SK-N-SH treated with all-trans-retinoic acid at 6 μM for 48 hours (cell line): ENCODE results near the gene SYNPO2.

Source experiments
- ATAC-seq: fragments of 200-7000 bp; cut with Tn5 transposase; 3 replicates; pipeline ENCODE4 v1.9.1; 2020; ENCODE audit warnings: mild to moderate bottlenecking, moderate library complexity
- ARNTL ChIP-seq: fragments of 450-650 bp; formaldehyde crosslinking; IDR thresholded peaks from 2 replicates; pipeline ENCODE4 v1.5.0; 2020; ENCODE audit warnings: low read depth, mild to moderate bottlenecking, moderate library complexity, borderline replicate concordance
- BACH2 ChIP-seq: fragments of 250-450 bp; sonication (Bioruptor Pico); IDR thresholded peaks from 2 replicates; pipeline ENCODE4 v1.9.0; 2021; ENCODE audit warnings: mild to moderate bottlenecking, borderline replicate concordance
- CSDC2 ChIP-seq: fragments of 250-450 bp; sonication (Bioruptor Pico); IDR thresholded peaks from 2 replicates; pipeline ENCODE4 v1.5.0; 2020; ENCODE audit warnings: mild to moderate bottlenecking, moderate library complexity
- ESRRG ChIP-seq: fragments of 250-450 bp; sonication (Bioruptor Pico); IDR thresholded peaks from 2 replicates; pipeline ENCODE4 v1.6.1; 2021; ENCODE audit warnings: mild to moderate bottlenecking
- GLIS3 ChIP-seq: fragments of 250-450 bp; sonication (Bioruptor Pico); IDR thresholded peaks from 2 replicates; pipeline ENCODE4 v1.5.0; 2020; ENCODE audit warnings: mild to moderate bottlenecking, moderate library complexity
- ISL1 ChIP-seq: fragments of 250-450 bp; sonication (Bioruptor Pico); IDR thresholded peaks from 2 replicates; pipeline ENCODE4 v2.1.2; 2022; ENCODE audit warnings: mild to moderate bottlenecking, moderate library complexity
- OSR1 ChIP-seq: fragments of 250-450 bp; sonication (Bioruptor Pico); IDR thresholded peaks from 2 replicates; pipeline ENCODE4 v1.8.0; 2022; ENCODE audit warnings: moderate library complexity, mild to moderate bottlenecking, inconsistent platforms
- PPARA ChIP-seq: fragments of 250-450 bp; sonication (Bioruptor Pico); IDR thresholded peaks from 2 replicates; pipeline ENCODE4 v1.5.0; 2020; ENCODE audit warnings: mild to moderate bottlenecking, borderline replicate concordance
- RARB ChIP-seq: fragments of 250-450 bp; sonication (Bioruptor Pico); IDR thresholded peaks from 2 replicates; pipeline ENCODE4 v1.8.0; 2021; ENCODE audit warnings: mild to moderate bottlenecking, moderate library complexity
- SNAI2 ChIP-seq: fragments of 250-450 bp; sonication (Bioruptor Pico); IDR thresholded peaks from 2 replicates; pipeline ENCODE4 v1.5.0; 2020; ENCODE audit warnings: mild to moderate bottlenecking, moderate library complexity
- TCF4 ChIP-seq: fragments of 250-450 bp; sonication (Bioruptor Pico); IDR thresholded peaks from 2 replicates; pipeline ENCODE4 v1.8.0; 2021; ENCODE audit warnings: mild to moderate bottlenecking, moderate library complexity, borderline replicate concordance
- ZC3H10 ChIP-seq: fragments of 250-450 bp; sonication (Bioruptor Pico); IDR thresholded peaks from 2 replicates; pipeline ENCODE4 v1.5.1; 2021; ENCODE audit warnings: mild to moderate bottlenecking, moderate library complexity
- ZFP3 ChIP-seq: fragments of 250-450 bp; sonication (Bioruptor Pico); IDR thresholded peaks from 2 replicates; pipeline ENCODE4 v1.5.0; 2020; ENCODE audit warnings: mild to moderate bottlenecking, moderate library complexity
- ZNF565 ChIP-seq: fragments of 450-650 bp; formaldehyde crosslinking; conservative IDR thresholded peaks from 2 replicates; pipeline ENCODE4 v1.5.0; 2020; ENCODE audit warnings: low read depth, mild to moderate bottlenecking, moderate library complexity
- ZNF70 ChIP-seq: fragments of 450-650 bp; formaldehyde crosslinking; IDR thresholded peaks from 2 replicates; pipeline ENCODE4 v1.5.0; 2020; ENCODE audit warnings: mild to moderate bottlenecking, moderate library complexity
- ZNF8 ChIP-seq: fragments of 450-650 bp; formaldehyde crosslinking; IDR thresholded peaks from 2 replicates; pipeline ENCODE4 v1.5.0; 2020; ENCODE audit warnings: mild to moderate bottlenecking, moderate library complexity
- TF ChIP-seq, protein P1 (sequence below): fragments of 250-450 bp; sonication (Bioruptor Pico); IDR thresholded peaks from 2 replicates; pipeline ENCODE4 v1.8.0; 2020; ENCODE audit warnings: mild to moderate bottlenecking, moderate library complexity, borderline replicate concordance
- TF ChIP-seq, protein P2 (sequence below): fragments of 250-450 bp; sonication (Bioruptor Pico); IDR thresholded peaks from 2 replicates; pipeline ENCODE4 v1.5.0; 2020; ENCODE audit warnings: mild to moderate bottlenecking, moderate library complexity
- TF ChIP-seq, protein P3 (sequence below): fragments of 250-450 bp; sonication (Bioruptor Pico); IDR thresholded peaks from 2 replicates; pipeline ENCODE4 v1.5.1; 2020; ENCODE audit warnings: low read depth, mild to moderate bottlenecking, moderate library complexity
- TF ChIP-seq, protein P4 (sequence below): fragments of 250-450 bp; sonication (Bioruptor Pico); IDR thresholded peaks from 2 replicates; pipeline ENCODE4 v1.5.1; 2021; ENCODE audit warnings: mild to moderate bottlenecking, moderate library complexity

SYNPO2 gene

DNA sequence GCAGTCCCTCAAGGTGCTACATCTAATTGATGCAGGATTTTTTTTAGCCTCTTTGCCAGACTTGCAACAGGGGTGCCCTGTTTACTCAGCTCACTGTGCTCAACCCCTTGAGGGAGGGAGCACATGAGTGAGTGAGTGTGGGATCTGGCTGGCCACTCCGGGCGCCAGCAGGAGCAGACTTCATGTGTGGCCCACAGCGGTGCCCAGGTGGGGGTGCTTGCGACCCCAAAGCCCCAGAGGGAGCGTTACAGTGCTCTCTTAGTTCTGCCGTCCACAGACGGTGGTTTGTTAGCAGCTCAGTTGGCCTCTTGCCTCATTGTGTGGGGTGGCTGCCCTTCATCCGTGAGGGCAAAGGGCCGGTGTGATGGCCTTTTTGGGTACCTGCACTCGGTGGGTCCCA is 165.3 kb downstream of the SYNPO2 start:
- TF ChIP-seq, protein P1, sequence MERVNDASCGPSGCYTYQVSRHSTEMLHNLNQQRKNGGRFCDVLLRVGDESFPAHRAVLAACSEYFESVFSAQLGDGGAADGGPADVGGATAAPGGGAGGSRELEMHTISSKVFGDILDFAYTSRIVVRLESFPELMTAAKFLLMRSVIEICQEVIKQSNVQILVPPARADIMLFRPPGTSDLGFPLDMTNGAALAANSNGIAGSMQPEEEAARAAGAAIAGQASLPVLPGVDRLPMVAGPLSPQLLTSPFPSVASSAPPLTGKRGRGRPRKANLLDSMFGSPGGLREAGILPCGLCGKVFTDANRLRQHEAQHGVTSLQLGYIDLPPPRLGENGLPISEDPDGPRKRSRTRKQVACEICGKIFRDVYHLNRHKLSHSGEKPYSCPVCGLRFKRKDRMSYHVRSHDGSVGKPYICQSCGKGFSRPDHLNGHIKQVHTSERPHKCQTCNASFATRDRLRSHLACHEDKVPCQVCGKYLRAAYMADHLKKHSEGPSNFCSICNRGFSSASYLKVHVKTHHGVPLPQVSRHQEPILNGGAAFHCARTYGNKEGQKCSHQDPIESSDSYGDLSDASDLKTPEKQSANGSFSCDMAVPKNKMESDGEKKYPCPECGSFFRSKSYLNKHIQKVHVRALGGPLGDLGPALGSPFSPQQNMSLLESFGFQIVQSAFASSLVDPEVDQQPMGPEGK, result no peak
- TF ChIP-seq, protein P2, sequence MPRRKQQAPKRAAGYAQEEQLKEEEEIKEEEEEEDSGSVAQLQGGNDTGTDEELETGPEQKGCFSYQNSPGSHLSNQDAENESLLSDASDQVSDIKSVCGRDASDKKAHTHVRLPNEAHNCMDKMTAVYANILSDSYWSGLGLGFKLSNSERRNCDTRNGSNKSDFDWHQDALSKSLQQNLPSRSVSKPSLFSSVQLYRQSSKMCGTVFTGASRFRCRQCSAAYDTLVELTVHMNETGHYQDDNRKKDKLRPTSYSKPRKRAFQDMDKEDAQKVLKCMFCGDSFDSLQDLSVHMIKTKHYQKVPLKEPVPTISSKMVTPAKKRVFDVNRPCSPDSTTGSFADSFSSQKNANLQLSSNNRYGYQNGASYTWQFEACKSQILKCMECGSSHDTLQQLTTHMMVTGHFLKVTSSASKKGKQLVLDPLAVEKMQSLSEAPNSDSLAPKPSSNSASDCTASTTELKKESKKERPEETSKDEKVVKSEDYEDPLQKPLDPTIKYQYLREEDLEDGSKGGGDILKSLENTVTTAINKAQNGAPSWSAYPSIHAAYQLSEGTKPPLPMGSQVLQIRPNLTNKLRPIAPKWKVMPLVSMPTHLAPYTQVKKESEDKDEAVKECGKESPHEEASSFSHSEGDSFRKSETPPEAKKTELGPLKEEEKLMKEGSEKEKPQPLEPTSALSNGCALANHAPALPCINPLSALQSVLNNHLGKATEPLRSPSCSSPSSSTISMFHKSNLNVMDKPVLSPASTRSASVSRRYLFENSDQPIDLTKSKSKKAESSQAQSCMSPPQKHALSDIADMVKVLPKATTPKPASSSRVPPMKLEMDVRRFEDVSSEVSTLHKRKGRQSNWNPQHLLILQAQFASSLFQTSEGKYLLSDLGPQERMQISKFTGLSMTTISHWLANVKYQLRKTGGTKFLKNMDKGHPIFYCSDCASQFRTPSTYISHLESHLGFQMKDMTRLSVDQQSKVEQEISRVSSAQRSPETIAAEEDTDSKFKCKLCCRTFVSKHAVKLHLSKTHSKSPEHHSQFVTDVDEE (CRISPR knock-in tag), result no peak
- TF ChIP-seq OSR1 (CRISPR knock-in tag) (no peak), RARB (CRISPR knock-in tag) (no peak), BACH2 (CRISPR knock-in tag) (no peak), ZC3H10 (CRISPR knock-in tag) (no peak), ZNF70 (CRISPR knock-in tag) (no peak), ZNF565 (CRISPR knock-in tag) (no peak), ARNTL (CRISPR knock-in tag) (no peak), TCF4 (CRISPR knock-in tag) (no peak), CSDC2 (no peak), PPARA (CRISPR knock-in tag) (no peak), ZFP3 (CRISPR knock-in tag) (no peak), ISL1 (CRISPR knock-in tag) (no peak), ZNF8 (no peak), SNAI2 (CRISPR knock-in tag) (no peak)
- TF ChIP-seq, protein P3, sequence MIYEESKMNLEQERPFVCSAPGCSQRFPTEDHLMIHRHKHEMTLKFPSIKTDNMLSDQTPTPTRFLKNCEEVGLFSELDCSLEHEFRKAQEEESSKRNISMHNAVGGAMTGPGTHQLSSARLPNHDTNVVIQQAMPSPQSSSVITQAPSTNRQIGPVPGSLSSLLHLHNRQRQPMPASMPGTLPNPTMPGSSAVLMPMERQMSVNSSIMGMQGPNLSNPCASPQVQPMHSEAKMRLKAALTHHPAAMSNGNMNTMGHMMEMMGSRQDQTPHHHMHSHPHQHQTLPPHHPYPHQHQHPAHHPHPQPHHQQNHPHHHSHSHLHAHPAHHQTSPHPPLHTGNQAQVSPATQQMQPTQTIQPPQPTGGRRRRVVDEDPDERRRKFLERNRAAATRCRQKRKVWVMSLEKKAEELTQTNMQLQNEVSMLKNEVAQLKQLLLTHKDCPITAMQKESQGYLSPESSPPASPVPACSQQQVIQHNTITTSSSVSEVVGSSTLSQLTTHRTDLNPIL (CRISPR knock-in tag), result no peak
- ATAC-seq, result no peak

DNA sequence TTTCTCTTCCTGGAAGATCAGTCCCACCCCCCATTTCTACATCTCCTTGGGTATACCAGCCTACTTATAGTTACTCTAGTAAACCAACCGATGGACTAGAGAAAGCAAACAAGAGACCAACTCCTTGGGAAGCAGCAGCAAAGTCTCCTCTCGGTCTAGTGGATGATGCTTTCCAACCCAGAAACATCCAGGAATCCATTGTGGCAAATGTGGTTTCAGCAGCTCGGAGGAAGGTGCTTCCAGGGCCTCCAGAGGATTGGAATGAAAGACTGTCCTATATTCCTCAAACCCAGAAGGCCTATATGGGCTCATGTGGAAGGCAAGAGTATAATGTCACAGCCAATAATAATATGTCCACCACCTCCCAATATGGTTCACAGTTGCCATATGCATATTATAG is 168.8 kb downstream of the SYNPO2 start:
- no peak for ATAC-seq

More for the DNA sequence above, 168.8 kb downstream of the SYNPO2 start:
- TF ChIP-seq ZC3H10 (CRISPR knock-in tag) (no peak), PPARA (CRISPR knock-in tag) (no peak), ZFP3 (CRISPR knock-in tag) (no peak), RARB (CRISPR knock-in tag) (no peak), ZNF565 (CRISPR knock-in tag) (no peak), TCF4 (CRISPR knock-in tag) (no peak), GLIS3 (CRISPR knock-in tag) (no peak), BACH2 (CRISPR knock-in tag) (no peak), ARNTL (CRISPR knock-in tag) (no peak), OSR1 (CRISPR knock-in tag) (no peak), ESRRG (CRISPR knock-in tag) (no peak), ZNF8 (no peak), ZNF70 (CRISPR knock-in tag) (no peak), SNAI2 (CRISPR knock-in tag) (no peak)
- TF ChIP-seq, protein P4, sequence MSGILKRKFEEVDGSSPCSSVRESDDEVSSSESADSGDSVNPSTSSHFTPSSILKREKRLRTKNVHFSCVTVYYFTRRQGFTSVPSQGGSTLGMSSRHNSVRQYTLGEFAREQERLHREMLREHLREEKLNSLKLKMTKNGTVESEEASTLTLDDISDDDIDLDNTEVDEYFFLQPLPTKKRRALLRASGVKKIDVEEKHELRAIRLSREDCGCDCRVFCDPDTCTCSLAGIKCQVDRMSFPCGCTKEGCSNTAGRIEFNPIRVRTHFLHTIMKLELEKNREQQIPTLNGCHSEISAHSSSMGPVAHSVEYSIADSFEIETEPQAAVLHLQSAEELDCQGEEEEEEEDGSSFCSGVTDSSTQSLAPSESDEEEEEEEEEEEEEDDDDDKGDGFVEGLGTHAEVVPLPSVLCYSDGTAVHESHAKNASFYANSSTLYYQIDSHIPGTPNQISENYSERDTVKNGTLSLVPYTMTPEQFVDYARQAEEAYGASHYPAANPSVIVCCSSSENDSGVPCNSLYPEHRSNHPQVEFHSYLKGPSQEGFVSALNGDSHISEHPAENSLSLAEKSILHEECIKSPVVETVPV (CRISPR knock-in tag), result no peak
- TF ChIP-seq, protein P3 (CRISPR knock-in tag), result no peak
- TF ChIP-seq, protein P1, result no peak
- TF ChIP-seq, protein P2 (CRISPR knock-in tag), result no peak
